NOMO-1 treated with DMSO at 0.1 percent for 48 hours (cell line): Measurements from ENCODE around the gene SBF1.

ENCODE experiments used
- DNase-seq: peaks from one replicate; lab custom pipeline; 2025; ENCODE audit not compliant: unreplicated experiment; lab: John Stamatoyannopoulos, UW

The SBF1 gene

DNA sequence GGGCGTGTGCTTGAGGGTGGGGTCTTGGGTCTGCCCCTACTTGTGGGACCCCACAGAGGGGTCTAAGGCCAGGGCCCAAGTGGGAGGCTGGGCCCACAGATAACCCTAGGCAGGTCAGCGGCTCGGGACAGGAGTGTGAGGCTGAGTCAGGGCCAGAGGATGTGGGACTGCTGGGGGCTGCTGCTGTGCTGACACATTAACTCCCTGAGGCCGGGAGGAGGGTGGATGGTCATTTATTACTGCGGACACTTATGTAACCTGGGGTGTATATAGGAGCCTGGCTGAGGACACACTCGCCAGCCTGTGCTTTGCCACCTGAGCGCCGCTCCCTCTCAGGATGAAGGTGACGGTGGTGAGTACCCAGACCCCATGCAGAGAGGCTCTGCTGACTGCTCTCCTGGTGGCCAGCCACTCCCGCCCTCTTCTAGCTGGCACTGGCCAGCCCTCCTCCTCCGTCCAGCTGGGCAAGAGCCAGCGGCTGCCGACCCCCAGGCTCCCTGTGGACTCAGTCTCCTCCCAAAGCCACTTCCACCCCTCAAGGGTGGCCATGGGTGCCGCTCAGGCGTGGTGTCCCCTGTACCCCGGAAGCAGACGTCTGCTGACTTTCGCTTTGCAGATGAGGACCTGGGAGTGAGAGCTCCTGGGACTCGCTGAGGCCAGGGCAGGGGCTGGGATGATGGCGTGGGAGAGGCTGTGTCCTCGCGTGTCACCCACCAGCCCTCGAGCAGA, 11.9 kb upstream of the SBF1 start, which contains the start of gene MIOX:
Gene MIOX, plus strand, starts transcription at position 299 of the 729 bp plus-strand sequence. Its CDS starts 39 bp downstream, at position 338.
- no peak for DNase-seq

DNA sequence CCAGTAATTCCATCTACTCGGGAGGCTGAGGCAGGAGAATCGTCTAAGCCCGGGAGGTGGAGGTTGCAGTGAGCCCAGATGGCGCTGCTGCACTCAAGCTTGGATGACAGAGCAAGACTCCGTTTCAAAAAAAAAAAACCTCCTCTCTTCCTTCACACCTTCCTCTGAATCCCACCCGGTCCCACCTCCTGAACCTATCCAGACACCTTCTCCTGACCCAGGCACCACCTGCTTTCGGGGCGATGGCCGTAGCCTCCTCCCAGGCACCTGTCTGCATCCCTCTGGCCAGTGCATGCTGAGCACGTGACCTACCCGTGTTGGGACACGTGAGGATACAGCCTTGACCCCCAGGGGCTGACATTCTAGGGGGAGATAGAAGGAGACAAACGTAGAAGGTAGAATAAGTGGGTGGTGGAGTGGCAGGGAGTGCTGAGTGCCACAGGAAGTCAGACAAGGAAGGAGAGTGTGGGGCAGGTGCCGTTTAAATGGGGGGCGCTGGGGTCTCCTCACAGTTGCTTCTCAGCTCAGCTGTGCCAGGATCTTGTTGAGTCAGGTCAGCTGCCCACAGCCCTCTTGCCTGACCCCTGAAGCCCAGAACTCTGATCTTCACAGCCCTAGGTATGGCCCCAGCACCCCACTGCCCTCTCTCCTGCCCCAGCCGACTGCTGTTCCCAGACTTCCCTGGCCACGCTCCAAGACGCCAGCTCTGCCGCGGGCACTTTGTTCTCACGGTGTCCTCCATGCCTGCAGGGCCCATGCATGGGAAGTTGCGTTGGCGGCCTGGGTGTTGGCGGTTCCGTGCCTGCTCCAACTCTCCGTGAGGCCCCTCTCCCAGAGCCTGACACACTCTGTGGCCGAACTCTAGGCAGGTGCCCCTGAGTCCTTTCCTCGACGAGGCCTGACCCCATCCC, 10.6 kb upstream of the SBF1 start:
- no peak for DNase-seq

DNA sequence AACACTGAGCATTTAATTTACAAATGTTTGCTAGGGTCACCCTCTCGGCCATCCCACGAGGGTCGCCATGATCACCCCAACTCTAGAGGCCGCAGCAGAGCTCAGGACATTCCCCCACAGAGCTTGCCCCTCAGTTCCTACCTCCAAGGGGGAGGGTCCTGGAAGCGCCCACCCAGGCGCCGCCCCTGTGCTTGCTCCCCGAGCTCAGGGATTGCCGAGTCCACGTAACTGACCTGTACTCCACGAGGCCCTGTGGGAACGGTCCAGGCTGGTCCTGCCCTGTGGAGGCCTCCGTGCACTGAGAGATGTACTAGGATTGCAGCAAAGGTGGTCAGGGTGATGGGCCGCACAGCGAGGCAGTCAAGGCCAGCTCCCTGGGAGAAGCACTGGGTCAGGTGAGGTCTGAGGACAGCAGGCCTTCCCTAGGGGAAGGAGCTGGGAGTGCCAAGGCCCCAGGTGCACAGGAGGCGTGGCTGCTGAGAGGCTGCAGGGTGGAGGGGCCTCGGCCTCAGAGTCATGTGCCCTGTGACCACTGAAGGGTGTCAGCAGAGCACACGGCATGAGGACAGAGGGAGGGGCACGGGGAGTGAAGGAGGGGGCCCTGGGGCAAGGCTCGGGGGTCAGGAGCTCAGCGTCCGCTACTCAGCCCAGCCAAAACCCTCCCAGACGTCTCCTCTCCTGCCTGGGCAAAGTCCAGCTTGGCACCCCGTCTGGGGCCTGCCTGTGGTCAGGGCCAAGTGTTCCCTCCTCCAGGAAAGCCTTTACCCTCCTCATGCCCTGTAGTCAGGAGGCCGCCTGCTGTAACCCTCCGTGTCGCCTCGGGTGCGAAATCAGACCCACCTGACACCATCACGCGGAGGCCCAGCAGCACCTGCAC, 9.4 kb upstream of the SBF1 start:
- DNase-seq, result no peak

DNA sequence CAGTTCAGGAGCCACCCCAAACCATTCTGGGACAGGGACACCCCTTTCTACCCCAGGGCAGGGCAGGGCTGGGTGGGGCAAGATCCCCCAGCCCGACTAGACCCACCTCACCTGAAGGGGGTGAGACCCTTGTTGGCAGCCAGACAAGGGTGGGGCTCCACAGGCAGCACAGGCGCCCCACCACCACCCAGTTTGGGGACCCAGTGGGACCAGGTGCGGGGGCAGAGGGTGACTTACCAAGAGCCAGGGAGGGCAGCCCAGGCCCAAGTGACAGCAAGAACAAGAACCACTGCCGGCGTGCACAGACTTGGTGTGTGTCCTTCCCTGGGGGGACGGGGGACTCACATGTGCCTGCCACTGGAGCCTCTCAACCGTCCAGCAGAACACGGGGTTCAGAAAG, 8.7 kb upstream of the SBF1 start:
- no peak for DNase-seq

DNA sequence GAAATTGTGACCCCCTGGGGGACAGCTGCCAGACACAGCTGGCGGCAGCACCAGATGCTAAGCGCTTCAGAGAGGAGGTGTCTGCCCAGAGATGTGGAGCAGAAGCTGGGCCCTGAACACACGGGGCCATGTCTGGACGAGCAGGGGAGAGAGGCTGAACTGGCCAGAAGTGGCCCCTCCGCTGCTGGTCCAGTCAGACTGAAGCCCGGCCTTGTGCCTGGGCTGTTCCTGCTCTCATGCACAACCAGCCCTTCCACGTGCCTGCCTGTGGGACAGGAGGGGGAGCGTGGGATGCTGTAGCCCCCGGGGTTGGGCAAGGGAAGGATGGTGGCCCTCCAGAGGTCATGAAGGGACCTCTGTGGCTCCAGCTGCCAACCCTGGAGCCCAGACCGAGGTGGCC, 8.3 kb upstream of the SBF1 start:
- DNase-seq, result no peak

DNA sequence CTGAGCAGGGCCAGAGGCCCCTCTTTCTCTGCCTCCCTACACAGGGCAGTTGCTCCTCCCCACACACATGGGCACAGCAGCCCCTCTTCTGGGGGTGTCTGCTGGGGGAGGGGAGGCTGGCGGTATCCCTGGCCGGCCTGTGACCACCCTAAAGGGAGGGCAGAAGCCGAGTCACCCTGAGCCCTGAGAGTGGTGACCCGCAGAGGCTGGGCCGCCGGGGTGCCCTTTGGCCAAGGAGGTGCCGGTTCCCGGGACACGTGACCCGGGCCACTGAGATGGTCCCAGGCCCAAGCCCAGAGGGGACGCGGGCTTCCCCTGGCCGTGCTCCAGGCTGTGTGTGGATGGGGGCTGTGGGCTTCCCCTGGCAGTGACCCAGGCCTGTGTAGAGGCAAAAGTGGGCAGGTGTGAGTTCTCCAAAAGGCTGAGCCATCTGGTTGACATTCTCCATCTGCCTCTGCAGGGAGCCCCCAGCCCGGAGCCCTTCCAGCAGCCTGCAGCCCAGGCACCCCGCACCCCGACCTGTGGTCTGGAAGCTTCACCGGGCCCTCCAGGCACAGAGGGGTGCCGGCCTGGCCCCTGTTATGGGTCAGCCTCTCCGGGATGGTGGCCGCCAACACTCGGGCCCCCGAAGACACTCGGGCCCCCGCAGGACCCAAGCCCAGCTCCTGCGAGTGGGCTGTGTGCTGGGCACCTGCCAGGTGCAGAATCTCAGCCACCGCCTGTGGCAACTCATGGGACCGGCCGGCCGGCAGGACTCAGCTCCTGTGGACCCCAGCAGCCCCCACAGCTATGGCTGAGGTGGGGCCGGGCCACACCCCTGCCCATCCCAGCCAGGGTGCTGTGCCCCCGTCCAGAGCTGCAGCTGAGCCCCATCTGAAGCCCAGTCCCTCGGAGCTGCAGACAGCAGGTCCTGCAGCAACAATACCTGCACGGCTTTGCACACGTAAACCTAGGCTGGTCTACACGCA, 7.6 kb upstream of the SBF1 start:
- no peak for DNase-seq

DNA sequence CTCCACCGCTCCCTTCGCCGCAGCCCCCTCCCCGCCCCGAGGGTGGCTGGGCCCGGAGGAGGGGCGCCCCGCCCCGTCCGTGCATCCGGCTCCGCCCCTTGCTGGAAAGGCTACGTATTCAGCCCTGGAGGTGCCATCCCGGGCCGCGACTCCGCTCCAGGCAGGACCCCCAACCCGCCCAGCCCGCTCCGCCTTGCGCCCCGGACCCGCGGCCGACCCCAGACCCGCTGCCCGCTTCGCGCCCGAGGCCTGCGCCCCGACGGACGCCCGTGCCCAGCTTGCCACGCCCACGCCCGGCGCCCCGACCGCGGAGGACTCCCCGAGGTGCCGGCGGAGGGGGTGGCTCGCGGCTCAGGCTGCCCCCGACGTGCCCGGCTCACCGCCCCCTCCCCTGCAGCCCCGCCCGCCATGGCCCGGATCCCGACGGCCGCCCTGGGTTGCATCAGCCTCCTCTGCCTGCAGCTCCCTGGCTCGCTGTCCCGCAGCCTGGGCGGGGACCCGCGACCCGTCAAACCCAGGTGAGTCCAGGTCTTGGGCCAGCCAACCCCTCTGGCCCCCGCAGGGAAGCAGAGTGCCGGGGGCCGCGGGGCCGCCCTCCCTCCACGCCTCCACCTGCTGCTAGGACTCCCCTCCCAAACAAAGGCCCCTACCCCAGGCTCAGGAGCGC, 6.7 kb upstream of the SBF1 start, which contains the start of gene ADM2:
Gene ADM2, plus strand, starts transcription at position 104 of the 667 bp plus-strand sequence. Its CDS starts 305 bp downstream, at position 409.
- no peak for DNase-seq

DNA sequence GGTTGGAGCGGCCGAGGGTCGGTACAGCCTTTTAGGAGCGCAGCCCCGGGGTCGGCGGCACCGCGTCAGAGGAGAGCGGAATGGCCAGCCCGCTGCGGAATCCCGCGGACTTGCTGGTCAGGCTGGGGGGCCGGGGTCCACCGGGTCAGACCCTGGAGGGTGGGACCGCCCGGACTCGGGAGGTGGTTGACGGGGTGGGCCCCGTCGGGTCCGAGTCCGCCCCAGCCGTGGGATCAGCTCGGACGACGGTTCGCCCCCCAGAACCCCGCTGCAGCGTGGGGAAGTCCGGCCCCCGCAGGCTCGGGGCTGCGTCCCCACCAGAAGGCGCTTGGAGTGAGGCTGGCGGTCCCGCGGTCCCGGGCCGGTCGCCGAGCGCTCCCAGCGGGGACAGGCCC, 6.2 kb upstream of the SBF1 start:
- no peak for DNase-seq

DNA sequence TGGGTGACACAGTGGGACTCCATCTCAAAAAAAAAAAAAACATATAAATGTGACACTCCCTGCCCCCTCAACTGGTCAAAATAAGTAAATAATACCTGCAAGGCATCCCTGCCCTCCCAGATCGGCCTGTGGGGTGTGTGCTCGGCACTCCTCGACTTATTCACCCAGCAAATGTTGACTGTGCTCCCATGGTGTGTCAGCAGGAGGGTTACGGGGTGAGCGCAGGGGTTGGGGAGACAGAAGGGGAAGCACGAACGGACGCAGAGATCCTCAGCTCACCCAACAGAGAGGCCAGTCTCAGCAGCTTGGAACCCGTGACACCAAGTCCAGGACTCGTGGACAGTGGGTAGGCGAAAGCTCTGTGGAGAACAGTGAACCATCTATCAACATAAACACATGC, 4.9 kb upstream of the SBF1 start:
- DNase-seq, result no peak

DNA sequence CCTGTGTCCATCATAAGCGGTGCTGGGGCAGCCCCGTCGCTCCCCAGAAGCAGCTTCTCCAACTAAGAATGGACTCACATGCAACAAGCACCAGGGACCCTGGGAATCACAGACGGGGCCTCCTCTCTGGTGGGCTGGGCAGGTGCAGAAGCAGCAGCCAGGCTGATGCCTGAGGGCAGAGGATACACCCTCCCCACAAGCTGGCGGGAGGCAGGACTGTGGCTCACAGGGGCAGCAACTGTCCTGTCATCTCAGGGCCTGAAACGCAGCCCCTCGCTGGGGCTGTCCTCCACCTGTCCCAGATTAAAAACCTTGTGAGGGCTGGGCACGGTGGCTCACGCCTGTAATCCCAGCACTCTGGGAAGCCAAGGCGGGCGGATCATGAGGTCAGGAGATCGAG, 3.1 kb upstream of the SBF1 start:
- no peak for DNase-seq

DNA sequence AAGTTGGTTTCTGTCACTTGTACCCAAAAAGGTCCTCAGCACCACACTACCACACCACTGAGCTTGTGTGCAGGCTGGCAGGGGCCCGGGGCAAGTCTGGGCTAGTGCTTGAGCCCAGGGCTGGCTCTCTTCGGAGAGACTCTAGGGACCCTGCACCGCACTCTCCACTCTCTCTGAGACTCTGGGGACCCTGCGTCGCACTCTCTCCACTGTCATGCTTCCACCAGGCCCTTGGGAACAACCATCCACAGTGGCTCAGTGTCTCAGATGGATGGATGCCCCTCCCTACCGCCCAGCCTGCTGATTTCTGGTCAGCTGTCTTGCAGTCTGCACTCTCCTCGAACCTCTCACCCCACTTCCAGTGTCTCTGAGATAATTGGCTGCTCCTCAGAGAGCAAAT, 2.0 kb upstream of the SBF1 start:
- no peak for DNase-seq

DNA sequence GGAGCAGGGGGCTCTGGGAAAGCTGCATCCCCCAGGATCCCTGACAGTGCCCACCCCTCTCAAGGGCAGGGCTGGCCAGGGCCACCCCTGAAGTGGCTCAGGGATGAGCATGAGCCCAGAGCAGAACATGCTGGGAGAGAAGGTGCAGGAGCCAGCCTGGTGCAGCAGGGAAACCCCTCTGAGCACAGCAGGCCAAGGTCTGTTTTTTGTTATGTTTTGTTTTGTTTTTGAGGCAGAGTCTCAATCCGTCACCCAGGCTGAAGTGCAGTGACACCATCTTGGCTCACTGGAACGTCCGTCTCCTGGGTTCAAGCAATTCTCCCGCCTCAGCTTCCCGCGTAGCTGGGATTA, 792 bp upstream of the SBF1 start:
- DNase-seq, result no peak

DNA sequence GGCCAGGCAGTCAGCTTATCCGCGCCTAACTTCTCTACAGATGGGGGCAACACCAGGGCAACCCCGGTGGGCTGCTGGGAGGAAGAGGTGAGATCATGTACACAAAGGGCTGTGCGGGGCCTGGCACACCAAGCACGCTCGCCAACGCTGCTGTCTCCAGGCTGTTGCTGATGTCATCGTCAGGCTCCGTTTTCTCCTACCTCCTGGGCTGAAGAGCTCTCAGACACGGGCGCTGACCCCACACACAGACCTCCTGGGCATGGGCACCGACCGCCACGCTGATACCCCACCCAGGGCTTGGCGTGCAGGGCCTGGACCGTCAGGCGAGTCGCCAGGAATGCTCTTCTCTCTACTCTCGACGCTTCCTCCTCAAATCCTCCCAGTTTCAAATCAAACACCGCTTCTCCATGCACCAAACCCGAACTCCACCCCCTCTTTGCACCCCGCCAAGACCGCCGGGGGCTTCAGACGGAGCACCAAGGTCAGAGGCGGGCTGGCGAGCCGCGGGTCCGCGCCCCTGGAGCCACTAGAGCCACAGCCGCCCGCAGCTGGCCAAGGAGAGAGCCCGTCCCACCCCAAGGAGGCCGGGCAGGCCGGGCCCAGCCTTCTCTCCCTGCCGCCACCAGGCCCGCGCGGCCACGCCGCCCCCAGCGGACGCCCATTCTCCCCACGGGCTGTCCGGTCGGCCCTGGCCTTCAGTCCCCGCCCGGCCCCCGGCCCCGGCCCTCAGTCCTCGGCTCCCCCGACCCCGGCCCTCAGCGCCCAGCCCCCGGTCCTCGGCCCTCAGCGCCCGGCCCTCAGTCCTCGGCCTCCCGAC, 772 bp downstream of the SBF1 start:
- DNase-seq, result peak; percentile 21

DNA sequence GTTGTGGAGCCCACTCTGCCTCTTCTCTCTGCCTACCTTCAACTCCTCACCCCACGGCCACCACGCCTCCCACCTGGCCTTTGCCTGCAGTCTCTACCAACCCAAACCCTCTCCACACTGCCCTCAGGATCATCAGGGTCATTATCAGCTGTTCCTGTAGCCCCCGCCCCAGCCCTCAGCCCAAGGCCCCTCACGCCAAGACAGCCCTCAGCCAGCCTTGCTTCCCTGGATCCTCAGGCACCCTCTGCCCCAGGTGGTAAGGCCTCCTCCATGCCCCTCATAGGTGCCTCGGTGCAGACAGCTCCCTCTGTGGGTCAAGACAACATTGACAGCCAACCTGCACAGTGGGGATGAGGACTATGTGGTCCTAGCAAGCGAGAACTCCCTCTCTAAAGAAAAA, 1.7 kb downstream of the SBF1 start:
- DNase-seq, result no peak

DNA sequence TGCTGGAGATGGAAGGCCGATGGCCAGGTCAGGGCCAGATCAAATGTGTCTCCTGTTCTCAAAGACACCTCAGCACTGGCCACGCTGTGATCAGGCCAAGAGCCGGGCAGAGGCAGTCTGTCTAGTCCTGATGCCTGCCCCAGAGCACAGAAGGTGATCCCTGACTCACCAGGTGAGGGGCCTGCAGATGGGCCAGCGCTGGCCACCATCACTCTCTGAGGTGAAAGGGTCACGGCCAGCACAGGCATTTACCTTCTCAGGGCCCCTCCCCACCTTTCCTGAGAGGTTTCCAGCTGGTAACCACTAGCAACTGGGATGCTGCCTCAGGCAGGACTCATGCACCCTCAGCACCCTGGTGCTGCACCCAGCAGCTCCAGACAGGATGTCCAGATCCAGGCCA, 2.9 kb downstream of the SBF1 start:
- DNase-seq, result no peak

DNA sequence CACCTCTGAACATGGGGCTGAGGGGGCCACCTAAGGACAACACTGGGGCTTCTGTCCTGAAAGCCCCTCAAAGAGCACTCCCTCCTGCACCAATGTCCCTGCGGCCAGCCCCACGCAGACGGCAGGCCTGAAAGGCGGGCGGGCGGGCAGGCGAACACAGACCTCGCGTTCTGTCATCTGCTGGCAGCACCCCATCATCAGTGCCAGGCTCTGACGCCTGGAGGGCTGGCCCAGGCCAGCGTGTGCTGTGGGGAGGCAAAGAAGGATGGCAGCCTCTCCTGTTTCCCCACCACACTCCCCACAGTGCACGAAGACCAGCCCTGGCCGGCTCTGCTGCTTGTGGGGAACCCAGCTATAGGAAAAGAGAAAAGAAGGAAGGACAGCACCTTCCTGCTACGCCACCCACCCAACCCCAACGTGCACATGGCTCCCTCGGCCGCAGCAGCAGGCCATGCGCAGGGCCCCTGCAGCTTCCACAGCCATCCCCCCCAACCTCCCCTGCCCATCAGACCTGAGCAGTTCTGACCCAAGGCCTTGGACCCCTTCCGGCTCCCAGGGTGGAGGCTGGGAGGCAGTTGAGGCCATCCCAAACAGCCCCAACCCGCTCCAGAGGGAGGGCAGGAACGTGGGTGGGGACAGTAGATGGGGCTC, 3.5 kb downstream of the SBF1 start:
- DNase-seq, result no peak

DNA sequence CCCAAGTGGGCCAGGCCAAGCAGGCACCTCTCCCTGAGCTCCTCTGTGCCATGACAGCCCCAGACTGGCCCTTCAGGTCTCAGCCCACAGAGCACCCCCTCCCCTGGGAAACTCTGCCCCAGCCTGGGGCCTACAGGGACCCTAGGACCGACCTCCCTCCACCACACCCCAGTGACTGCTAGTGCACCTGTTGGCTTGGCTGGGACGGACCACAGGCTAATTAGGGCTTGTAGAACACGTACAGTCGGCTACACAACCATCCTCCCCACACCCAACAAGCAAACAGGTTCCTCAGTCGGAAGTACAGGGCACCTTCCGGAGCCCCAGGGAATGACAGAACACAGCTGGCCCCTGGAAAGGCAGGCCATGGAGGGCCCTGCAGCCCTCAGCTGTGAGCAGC, 4.3 kb downstream of the SBF1 start:
- DNase-seq, result no peak
